Neural cell (in vitro differentiated cells): ENCODE results near the gene TMEM134. TPM values are rescaled to one million over a fixed set of nuclear protein-coding genes. Genes with fewer than 3 reads are reported as not detected.

Experiments
- H2AFZ ChIP-seq: fragments of 200-600, 300-800 bp; sonication (generic), shearing (Covaris generic); 2 replicates; pipeline ENCODE4 v1.6.0; 2014; ENCODE audit warnings: low read depth, mild to moderate bottlenecking, antibody characterized with exemption, low read length, moderate library complexity
- H3F3A ChIP-seq: fragments of 200-600 bp; shearing (Covaris generic); 2 replicates; pipeline ENCODE4 v1.6.1; 2016; ENCODE audit warnings: mild to moderate bottlenecking, moderate library complexity, mixed read lengths, antibody characterized with exemption, low read length; ENCODE audit not compliant: insufficient read depth, poor library complexity, severe bottlenecking
- H3K27ac ChIP-seq: fragments of 200-600, 300-800 bp; sonication (generic), shearing (Covaris generic); 2 replicates; pipeline ENCODE4 v1.5.1; 2014; ENCODE audit warnings: mild to moderate bottlenecking, low read length, moderate library complexity
- H3K27me3 ChIP-seq: fragments of 300-800, 200-600 bp; sonication (generic), shearing (Covaris generic); 2 replicates; pipeline ENCODE4 v1.6.0; 2014; ENCODE audit warnings: mild to moderate bottlenecking, low read depth, low read length, moderate library complexity; ENCODE audit not compliant: insufficient read depth
- H3K36me3 ChIP-seq: fragments of 300-800, 200-600 bp; sonication (generic), shearing (Covaris generic); 2 replicates; pipeline ENCODE4 v1.5.1; 2014; ENCODE audit warnings: mild to moderate bottlenecking, antibody characterized with exemption, low read length, moderate library complexity; ENCODE audit not compliant: insufficient read depth
- H3K4me2 ChIP-seq: fragments of 300-800, 200-600 bp; sonication (generic), shearing (Covaris generic); 2 replicates; pipeline ENCODE4 v1.6.0; 2014; ENCODE audit warnings: mild to moderate bottlenecking, low read length
- H3K4me3 ChIP-seq: fragments of 300-800, 200-600 bp; sonication (generic), shearing (Covaris generic); 2 replicates; pipeline ENCODE4 v1.5.1; 2014; ENCODE audit warnings: mild to moderate bottlenecking, low read length, moderate library complexity
- H3K79me2 ChIP-seq: fragments of 200-600 bp; shearing (Covaris generic); replicated peaks from 2 replicates; pipeline ENCODE4 v1.6.0; 2014; ENCODE audit warnings: mild to moderate bottlenecking, low read length, moderate library complexity; ENCODE audit not compliant: insufficient read depth
- H3K9ac ChIP-seq: fragments of 300-800, 200-600 bp; sonication (generic), shearing (Covaris generic); 2 replicates; pipeline ENCODE4 v1.6.1; 2016; ENCODE audit warnings: mild to moderate bottlenecking, low read length, mixed read lengths
- H3K9me2 ChIP-seq: fragments of 200-600 bp; shearing (Covaris generic); 2 replicates; pipeline ENCODE4 v1.6.1; 2016; ENCODE audit warnings: mild to moderate bottlenecking, low read length, mixed read lengths; ENCODE audit not compliant: insufficient read depth
- H3K9me3 ChIP-seq: fragments of 200-600, 300-800 bp; sonication (generic), shearing (Covaris generic); 2 replicates; pipeline ENCODE4 v1.6.1; 2016; ENCODE audit warnings: mild to moderate bottlenecking, mixed run types, low read length, moderate library complexity, mixed read lengths
- H4K20me1 ChIP-seq: fragments of 200-600 bp; shearing (Covaris generic); 2 replicates; pipeline ENCODE4 v1.6.1; 2016; ENCODE audit warnings: mild to moderate bottlenecking, mixed run types; ENCODE audit not compliant: insufficient read depth
- CTCF ChIP-seq: fragments of 450-650 bp; IDR thresholded peaks from 2 replicates; pipeline ENCODE4 v1.5.1; 2014; ENCODE audit warnings: antibody characterized with exemption, mild to moderate bottlenecking, moderate library complexity; ENCODE audit not compliant: poor library complexity, severe bottlenecking
- EP300 ChIP-seq: fragments of 450-650 bp; conservative IDR thresholded peaks from 2 replicates; pipeline ENCODE4 v1.6.1; 2014; ENCODE audit warnings: antibody characterized with exemption, mild to moderate bottlenecking, moderate library complexity; ENCODE audit not compliant: poor library complexity, severe bottlenecking
- EZH2 ChIP-seq: fragments of 200-600, 300-800 bp; shearing (Covaris generic), sonication (generic); IDR thresholded peaks from 2 replicates; pipeline ENCODE4 v1.6.1; 2014; ENCODE audit warnings: antibody characterized with exemption, low read length, borderline replicate concordance, mild to moderate bottlenecking; ENCODE audit not compliant: insufficient read depth, poor library complexity, severe bottlenecking
- MXI1 ChIP-seq: fragments of 450-650 bp; conservative IDR thresholded peaks from 2 replicates; pipeline ENCODE4 v1.6.1; 2014; ENCODE audit warnings: antibody characterized with exemption, mild to moderate bottlenecking; ENCODE audit not compliant: poor library complexity, severe bottlenecking
- POLR2AphosphoS5 ChIP-seq: IDR thresholded peaks from 2 replicates; pipeline ENCODE4 v1.6.1; 2012
- RAD21 ChIP-seq: fragments of 450-650 bp; conservative IDR thresholded peaks from 2 replicates; pipeline ENCODE4 v1.6.1; 2014; ENCODE audit warnings: antibody characterized with exemption, mild to moderate bottlenecking, moderate library complexity
- SMC3 ChIP-seq: fragments of 450-650 bp; conservative IDR thresholded peaks from 2 replicates; pipeline ENCODE4 v1.6.1; 2014; ENCODE audit warnings: antibody characterized with exemption, mild to moderate bottlenecking, moderate library complexity; ENCODE audit not compliant: poor library complexity
- TAF1 ChIP-seq: IDR thresholded peaks from 2 replicates; pipeline ENCODE4 v1.6.1; 2012; ENCODE audit warnings: low read depth
- polyA plus RNA-seq: library from polyadenylated mRNA; depleted of rRNA; stranded (reverse); fragments of >200 nt; gene quantifications from 2 replicates; pipeline ENCODE4 v1.2.3, GENCODE V29; 2014
- TF ChIP-seq, protein P1 (sequence below): IDR thresholded peaks from 2 replicates; pipeline ENCODE4 v1.6.1; 2012; ENCODE audit warnings: borderline replicate concordance

TMEM134 gene
- polyA plus RNA-seq, 1 donor from 2014 or later, result 50.3 TPM

DNA sequence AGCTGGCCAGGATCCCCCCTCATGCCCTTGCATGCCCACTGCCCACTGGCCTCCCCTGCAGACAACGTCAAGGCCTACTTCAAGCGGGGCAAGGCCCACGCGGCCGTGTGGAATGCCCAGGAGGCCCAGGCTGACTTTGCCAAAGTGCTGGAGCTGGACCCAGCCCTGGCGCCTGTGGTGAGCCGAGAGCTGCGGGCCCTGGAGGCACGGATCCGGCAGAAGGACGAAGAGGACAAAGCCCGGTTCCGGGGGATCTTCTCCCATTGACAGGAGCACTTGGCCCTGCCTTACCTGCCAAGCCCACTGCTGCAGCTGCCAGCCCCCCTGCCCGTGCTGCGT lies 21.6 kb upstream of the TMEM134 start:
- H3K79me2 ChIP-seq, result no peaks in the 10 kb centered on the region
- H3K36me3 ChIP-seq, result no peaks in the 10 kb centered on the region
- H3K4me3 ChIP-seq, result no peak overlapping the region
- no peak overlapping the region for H3K27ac ChIP-seq
- no peaks in the 10 kb centered on the region for H3K9me2 ChIP-seq
- no peaks in the 10 kb centered on the region for H3K27me3 ChIP-seq
- H2AFZ ChIP-seq, result no peak overlapping the region
- H3K4me2 ChIP-seq, result no peak overlapping the region
- H3K9ac ChIP-seq, result no peak overlapping the region
- no peaks in the 10 kb centered on the region for H3F3A ChIP-seq
- H3K9me3 ChIP-seq, result no peaks in the 10 kb centered on the region
- no peaks in the 10 kb centered on the region for H4K20me1 ChIP-seq
- TF ChIP-seq RAD21, result no peak
- no peak for TF ChIP-seq POLR2AphosphoS5

GRCh38 chr11:67489885-67490726 lies 21.1 kb upstream of the TMEM134 start:
- Histone ChIP-seq H3K9me2 (no peaks in the 10 kb centered on the region), H3K9ac (no peak overlapping the region), H3K9me3 (no peaks in the 10 kb centered on the region), H3K27me3 (no peaks in the 10 kb centered on the region), H3K4me3 (no peak overlapping the region), H2AFZ (no peak overlapping the region), H3F3A (no peaks in the 10 kb centered on the region), H3K27ac (no peak overlapping the region), H3K4me2 (no peak overlapping the region), H3K79me2 (no peaks in the 10 kb centered on the region), H3K36me3 (no peaks in the 10 kb centered on the region), H4K20me1 (no peaks in the 10 kb centered on the region)
- TF ChIP-seq TAF1 (no peak), POLR2AphosphoS5 (no peak), SMC3 (no peak), RAD21 (no peak), EZH2 (no peak), CTCF (no peak), MXI1 (no peak), EP300 (no peak)
- TF ChIP-seq, protein P1, sequence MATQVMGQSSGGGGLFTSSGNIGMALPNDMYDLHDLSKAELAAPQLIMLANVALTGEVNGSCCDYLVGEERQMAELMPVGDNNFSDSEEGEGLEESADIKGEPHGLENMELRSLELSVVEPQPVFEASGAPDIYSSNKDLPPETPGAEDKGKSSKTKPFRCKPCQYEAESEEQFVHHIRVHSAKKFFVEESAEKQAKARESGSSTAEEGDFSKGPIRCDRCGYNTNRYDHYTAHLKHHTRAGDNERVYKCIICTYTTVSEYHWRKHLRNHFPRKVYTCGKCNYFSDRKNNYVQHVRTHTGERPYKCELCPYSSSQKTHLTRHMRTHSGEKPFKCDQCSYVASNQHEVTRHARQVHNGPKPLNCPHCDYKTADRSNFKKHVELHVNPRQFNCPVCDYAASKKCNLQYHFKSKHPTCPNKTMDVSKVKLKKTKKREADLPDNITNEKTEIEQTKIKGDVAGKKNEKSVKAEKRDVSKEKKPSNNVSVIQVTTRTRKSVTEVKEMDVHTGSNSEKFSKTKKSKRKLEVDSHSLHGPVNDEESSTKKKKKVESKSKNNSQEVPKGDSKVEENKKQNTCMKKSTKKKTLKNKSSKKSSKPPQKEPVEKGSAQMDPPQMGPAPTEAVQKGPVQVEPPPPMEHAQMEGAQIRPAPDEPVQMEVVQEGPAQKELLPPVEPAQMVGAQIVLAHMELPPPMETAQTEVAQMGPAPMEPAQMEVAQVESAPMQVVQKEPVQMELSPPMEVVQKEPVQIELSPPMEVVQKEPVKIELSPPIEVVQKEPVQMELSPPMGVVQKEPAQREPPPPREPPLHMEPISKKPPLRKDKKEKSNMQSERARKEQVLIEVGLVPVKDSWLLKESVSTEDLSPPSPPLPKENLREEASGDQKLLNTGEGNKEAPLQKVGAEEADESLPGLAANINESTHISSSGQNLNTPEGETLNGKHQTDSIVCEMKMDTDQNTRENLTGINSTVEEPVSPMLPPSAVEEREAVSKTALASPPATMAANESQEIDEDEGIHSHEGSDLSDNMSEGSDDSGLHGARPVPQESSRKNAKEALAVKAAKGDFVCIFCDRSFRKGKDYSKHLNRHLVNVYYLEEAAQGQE, result no peak
